Stomach (tissue), 4 donors: ENCODE data around the gene KDM3A.

ENCODE experiments used
- CTCF ChIP-seq, 7 experiments: fragments of 450-650 bp in 4 of 7; fragments of 200-600 bp in 3 of 7; sonication (generic) in 3 of 7; IDR thresholded peaks; one replicate each; pipeline ENCODE4 v1.5.1; 2016 to 2019; ENCODE audit warnings: antibody characterized with exemption in 7 of 7, control low read depth in 2 of 7, mild to moderate bottlenecking in 1 of 7
- POLR2A ChIP-seq, 4 donors: fragments of 450-650 bp; IDR thresholded peaks; one replicate each; pipeline ENCODE4 v1.6.1; 2016; ENCODE audit warnings: antibody characterized with exemption in 4 of 4, control low read depth in 2 of 4, mild to moderate bottlenecking in 1 of 4, moderate library complexity in 1 of 4

- TF ChIP-seq CTCF (IDR thresholded peaks at IDR 0.05) (no peak), POLR2A (IDR thresholded peaks at IDR 0.05) (no peak)
Measured at GRCh38 chr2:86525421-86526340, 84.5 kb downstream of the KDM3A start.
